ENCODE data around the gene RYR2. TPM values are rescaled to one million over a fixed set of nuclear protein-coding genes. Genes with fewer than 3 reads are reported as not detected.

RYR2 gene
- polyA plus RNA-seq, 1 experiment, result not detected

DNA sequence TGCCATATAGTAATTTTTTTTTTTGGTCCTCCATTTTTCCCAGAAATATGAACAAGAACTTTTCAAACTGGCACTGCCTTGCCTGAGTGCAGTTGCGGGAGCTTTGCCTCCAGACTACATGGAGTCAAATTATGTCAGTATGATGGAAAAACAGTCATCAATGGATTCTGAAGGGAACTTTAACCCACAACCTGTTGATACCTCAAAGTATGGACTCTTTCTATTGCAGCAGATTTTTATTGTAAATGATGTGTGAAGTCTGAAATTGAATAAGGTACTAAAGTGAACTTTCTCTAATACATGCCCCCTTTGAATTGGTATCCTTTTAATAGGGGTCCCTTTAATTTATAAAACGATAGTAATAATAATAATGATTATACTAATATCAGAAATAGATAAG is 613.8 kb downstream of the RYR2 start:
- DNase-seq (ENCODE audit: low read depth, low spot score), result no peak
- peaks cover 4% of the 10 kb centered on the region; the same call in 1 of the 2 replicates for H3K9me3 ChIP-seq (ENCODE audit: control insufficient read depth, insufficient read depth, low read length)
- TF ChIP-seq, protein P1, sequence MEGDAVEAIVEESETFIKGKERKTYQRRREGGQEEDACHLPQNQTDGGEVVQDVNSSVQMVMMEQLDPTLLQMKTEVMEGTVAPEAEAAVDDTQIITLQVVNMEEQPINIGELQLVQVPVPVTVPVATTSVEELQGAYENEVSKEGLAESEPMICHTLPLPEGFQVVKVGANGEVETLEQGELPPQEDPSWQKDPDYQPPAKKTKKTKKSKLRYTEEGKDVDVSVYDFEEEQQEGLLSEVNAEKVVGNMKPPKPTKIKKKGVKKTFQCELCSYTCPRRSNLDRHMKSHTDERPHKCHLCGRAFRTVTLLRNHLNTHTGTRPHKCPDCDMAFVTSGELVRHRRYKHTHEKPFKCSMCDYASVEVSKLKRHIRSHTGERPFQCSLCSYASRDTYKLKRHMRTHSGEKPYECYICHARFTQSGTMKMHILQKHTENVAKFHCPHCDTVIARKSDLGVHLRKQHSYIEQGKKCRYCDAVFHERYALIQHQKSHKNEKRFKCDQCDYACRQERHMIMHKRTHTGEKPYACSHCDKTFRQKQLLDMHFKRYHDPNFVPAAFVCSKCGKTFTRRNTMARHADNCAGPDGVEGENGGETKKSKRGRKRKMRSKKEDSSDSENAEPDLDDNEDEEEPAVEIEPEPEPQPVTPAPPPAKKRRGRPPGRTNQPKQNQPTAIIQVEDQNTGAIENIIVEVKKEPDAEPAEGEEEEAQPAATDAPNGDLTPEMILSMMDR (IDR thresholded peaks at IDR 0.05; ENCODE audit: low read depth, low read length), result no peak
- no peaks in the 10 kb centered on the region for H3K27me3 ChIP-seq (ENCODE audit: control insufficient read depth, insufficient read depth, low read length)
- ChIA-PET CTCF (no interaction called here), POLR2A (no interaction called here)
- H3K27ac ChIP-seq (ENCODE audit: low read depth, low read length), result no peak overlapping the region
- no peak overlapping the region for H3K4me3 ChIP-seq (ENCODE audit: low read depth, low read length)

DNA sequence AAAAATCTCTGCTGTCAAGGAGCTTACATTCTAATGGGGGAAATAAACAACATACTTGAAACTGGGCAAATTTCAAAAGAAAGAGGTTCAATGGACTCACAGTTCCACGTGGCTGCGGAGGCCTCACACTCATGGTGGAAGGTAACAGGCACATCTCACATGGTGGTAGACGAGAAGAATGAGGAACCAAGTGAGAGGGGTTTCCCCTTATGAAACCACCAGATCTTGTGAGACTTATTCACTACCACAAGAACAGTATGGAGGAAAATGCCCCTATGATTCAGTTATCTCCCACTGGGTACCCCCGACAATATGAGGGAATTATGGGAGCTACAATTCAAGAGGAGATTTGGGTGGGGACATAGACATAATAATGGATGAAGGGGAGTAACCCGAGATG is 622.4 kb downstream of the RYR2 start:
- TF ChIP-seq, protein P1 (IDR thresholded peaks at IDR 0.05; ENCODE audit: low read depth, low read length), result no peak
- no peak overlapping the region for H3K4me3 ChIP-seq (ENCODE audit: low read depth, low read length)
- H3K9me3 ChIP-seq (ENCODE audit: control insufficient read depth, insufficient read depth, low read length), result peaks cover 3% of the 10 kb centered on the region; the same call in 1 of the 2 replicates
- no peak for DNase-seq (ENCODE audit: low read depth, low spot score)
- POLR2A ChIA-PET, result no interaction called here
- no peaks in the 10 kb centered on the region for H3K27me3 ChIP-seq (ENCODE audit: control insufficient read depth, insufficient read depth, low read length)
- CTCF ChIA-PET, result no interaction called here
- H3K27ac ChIP-seq (ENCODE audit: low read depth, low read length), result no peak overlapping the region

DNA sequence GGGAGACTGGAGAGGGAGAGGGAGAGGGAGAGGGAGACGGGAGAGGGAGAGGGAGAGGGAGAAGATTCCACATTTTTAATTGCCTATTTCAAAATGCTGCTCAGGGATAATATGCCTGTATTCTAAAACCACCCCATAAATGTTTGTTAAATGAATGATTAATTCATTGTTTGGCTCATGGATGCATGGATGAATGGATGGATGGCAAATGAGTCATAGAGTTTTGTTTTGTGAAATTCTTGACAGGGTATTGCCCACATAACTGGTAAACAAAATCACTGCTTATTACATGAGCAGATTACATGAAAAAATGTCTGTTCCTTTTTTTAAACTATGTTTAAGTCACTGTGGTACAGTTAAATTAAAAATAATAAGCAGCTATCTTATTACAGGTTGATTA is 628.3 kb downstream of the RYR2 start:
- H3K4me3 ChIP-seq (ENCODE audit: low read depth, low read length), result no peak overlapping the region
- TF ChIP-seq, protein P1 (IDR thresholded peaks at IDR 0.05; ENCODE audit: low read depth, low read length), result no peak
- H3K9me3 ChIP-seq (ENCODE audit: control insufficient read depth, insufficient read depth, low read length), result no peaks in the 10 kb centered on the region; the same call in 1 of the 2 replicates
- no peak overlapping the region for H3K27ac ChIP-seq (ENCODE audit: low read depth, low read length)
- DNase-seq (ENCODE audit: low read depth, low spot score), result no peak
- H3K27me3 ChIP-seq (ENCODE audit: control insufficient read depth, insufficient read depth, low read length), result no peaks in the 10 kb centered on the region
- CTCF ChIA-PET, result no interaction called here
- POLR2A ChIA-PET, result no interaction called here

DNA sequence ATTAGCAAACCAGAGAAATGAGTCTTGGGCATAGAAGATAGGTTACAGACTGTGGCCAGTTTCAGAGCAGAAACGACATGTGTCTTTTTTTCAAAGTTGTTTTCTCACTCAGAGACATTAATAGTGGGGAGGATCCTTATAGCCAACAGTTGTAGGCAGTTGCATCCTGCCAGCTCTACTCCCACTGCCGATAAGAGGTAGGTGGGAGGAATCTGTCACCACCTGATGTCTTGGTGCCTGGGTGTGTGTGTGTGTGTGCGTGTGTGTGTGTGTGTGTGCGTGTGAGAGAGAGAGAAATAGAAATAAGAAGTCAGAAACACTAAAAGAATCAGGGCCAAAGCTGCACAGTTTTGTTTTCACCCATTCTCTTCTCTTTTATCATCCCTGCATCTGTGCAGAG is 629.3 kb downstream of the RYR2 start:
- ChIA-PET POLR2A (no interaction called here), CTCF (no interaction called here)
- H3K27ac ChIP-seq (ENCODE audit: low read depth, low read length), result no peak overlapping the region
- H3K27me3 ChIP-seq (ENCODE audit: control insufficient read depth, insufficient read depth, low read length), result no peaks in the 10 kb centered on the region
- DNase-seq (ENCODE audit: low read depth, low spot score), result no peak
- no peaks in the 10 kb centered on the region; the same call in 1 of the 2 replicates for H3K9me3 ChIP-seq (ENCODE audit: control insufficient read depth, insufficient read depth, low read length)
- TF ChIP-seq, protein P1 (IDR thresholded peaks at IDR 0.05; ENCODE audit: low read depth, low read length), result no peak
- H3K4me3 ChIP-seq (ENCODE audit: low read depth, low read length), result no peak overlapping the region

DNA sequence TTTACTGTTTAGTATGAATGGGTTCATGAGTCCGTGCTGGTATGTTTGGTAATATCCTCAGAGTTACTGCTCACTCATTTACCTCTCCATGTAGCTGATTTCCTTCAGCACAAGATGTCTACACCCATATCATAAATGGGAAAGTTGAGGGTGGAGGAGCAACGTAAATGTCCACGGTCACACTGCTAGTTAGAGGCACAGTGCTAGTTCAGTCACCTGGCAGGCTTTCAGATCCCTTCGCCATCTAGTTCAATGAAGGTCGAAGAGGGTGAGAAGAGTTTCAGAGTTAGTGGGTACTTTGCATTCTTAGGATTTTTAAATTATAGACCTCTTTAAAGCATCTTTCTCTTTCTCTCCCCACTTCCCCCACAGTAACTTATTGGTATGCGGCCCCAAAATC is 630.0 kb downstream of the RYR2 start:
- Histone ChIP-seq H3K9me3 (ENCODE audit: control insufficient read depth, insufficient read depth, low read length) (no peaks in the 10 kb centered on the region; the same call in 1 of the 2 replicates), H3K27ac (ENCODE audit: low read depth, low read length) (no peak overlapping the region), H3K4me3 (ENCODE audit: low read depth, low read length) (no peak overlapping the region), H3K27me3 (ENCODE audit: control insufficient read depth, insufficient read depth, low read length) (no peaks in the 10 kb centered on the region)
- TF ChIP-seq, protein P1 (IDR thresholded peaks at IDR 0.05; ENCODE audit: low read depth, low read length), result no peak
- ChIA-PET POLR2A (no interaction called here), CTCF (interaction anchor here (0.6 kb wide), 1 partner anchor 80 kb away, joined by 3 read pairs; no protein-coding TSS in a partner anchor)
- DNase-seq (ENCODE audit: low read depth, low spot score), result no peak

Data from AG04450 (cell line).